ENCODE results near the gene TMEM81.

Gene TMEM81

DNA sequence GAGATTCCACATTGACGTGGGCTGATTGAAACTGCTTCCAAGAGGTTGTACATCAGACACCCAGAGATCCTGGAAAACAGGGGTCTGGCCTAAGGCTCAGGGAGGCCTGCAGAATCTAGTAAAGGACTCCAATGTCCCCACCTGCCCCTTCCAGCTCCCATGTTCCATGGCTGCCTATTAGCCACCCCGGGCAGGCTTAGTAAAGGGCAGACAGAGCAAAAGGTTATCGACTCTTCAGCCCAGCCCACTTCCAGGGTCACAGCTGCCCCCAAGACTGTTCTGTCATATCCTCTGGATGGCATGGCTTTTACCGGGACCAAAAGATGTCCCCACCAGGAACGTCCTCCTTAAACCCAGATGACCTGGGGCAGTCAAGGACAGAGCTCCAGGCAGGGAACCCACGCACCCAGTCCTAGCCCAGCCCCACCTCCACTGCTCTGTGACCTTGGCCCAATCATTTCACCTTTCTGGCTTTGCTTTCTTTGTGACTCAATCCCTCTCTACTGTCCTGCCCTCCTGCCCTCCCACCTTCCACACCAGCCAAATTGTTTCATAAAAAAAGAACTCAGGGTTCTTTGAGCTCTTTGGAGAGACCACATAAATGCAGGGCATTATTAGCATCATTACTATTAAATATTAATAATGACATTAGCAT, 46.0 kb downstream of the TMEM81 start:
- no peak for TF ChIP-seq CTCF (conservative IDR thresholded peaks at IDR 0.05; ENCODE audit: low read depth, low read length)
- no peak for DNase-seq (ENCODE audit: low read depth)
- no peak overlapping the region for H3K4me3 ChIP-seq (ENCODE audit: low read length)

- no peak for TF ChIP-seq CTCF (conservative IDR thresholded peaks at IDR 0.05; ENCODE audit: low read depth, low read length)
- no peak overlapping the region for H3K4me3 ChIP-seq (ENCODE audit: low read length)
- DNase-seq (ENCODE audit: low read depth) = no peak
Measured at GRCh38 chr1:205037539-205037938, 46.7 kb downstream of the TMEM81 start.
